Activated CD4-positive, alpha-beta memory T cell treated with anti-CD3 and anti-CD28 coated beads for 36 hours (primary cell): ENCODE results near the gene PUS1. TPM values are rescaled to one million over a fixed set of nuclear protein-coding genes. Genes with fewer than 3 reads are reported as not detected.

ENCODE experiments used
- CTCF ChIA-PET: fragments of 350-600 bp; sonication (Branson Sonifier 250); formaldehyde crosslinking; loops from one replicate; lab custom pipeline; 2021; ENCODE audit warnings: antibody characterized with exemption, inconsistent platforms; lab: Charles Lee
- POLR2A ChIA-PET: fragments of 350-600 bp; sonication (Branson Sonifier 250); formaldehyde crosslinking; loops from one replicate; lab custom pipeline; 2021; ENCODE audit warnings: antibody characterized with exemption; lab: Charles Lee
- DNase-seq: peaks from one replicate; pipeline ENCODE4 v3.0.0-alpha.2; 2020
- H3K27ac Mint-ChIP-seq: one replicate; pipeline ENCODE4 v1.8.0; 2021; ENCODE audit warnings: mixed read lengths
- H3K27me3 Mint-ChIP-seq: one replicate; pipeline ENCODE4 v1.8.0; 2021; ENCODE audit warnings: mixed read lengths
- H3K36me3 Mint-ChIP-seq: one replicate; pipeline ENCODE4 v1.8.0; 2021; ENCODE audit warnings: mixed read lengths
- H3K4me1 Mint-ChIP-seq: one replicate; pipeline ENCODE4 v1.8.0; 2021; ENCODE audit warnings: low read depth, mixed read lengths
- H3K4me3 Mint-ChIP-seq: one replicate; pipeline ENCODE4 v1.8.0; 2021; ENCODE audit warnings: mild to moderate bottlenecking, mixed read lengths
- H3K9me3 Mint-ChIP-seq: one replicate; pipeline ENCODE4 v1.8.0; 2021; ENCODE audit warnings: mixed read lengths
- intact Hi-C: fragments of 100-400 bp; cut with micrococcal nuclease; formaldehyde crosslinking; loops from one replicate; pipeline ENCODE4 v1.15.1; 2023
- total RNA-seq, 2 experiments: library from RNA; stranded (reverse); gene quantifications; one replicate each; pipeline ENCODE4 v1.2.3, GENCODE V29; 2021

PUS1 gene
- total RNA-seq, 2 experiments from 2014 or later, result 48.6 to 53.9 TPM

GRCh38 chr12:131920902-131921840 lies 7.9 kb upstream of the PUS1 start:
- intact Hi-C loops, result no loop called here
- DNase-seq, result no peak
- no peak overlapping the region for H3K27ac Mint-ChIP-seq
- ChIA-PET POLR2A (no interaction called here), CTCF (no interaction called here)
- no peaks in the 10 kb centered on the region for H3K27me3 Mint-ChIP-seq
- peaks cover 2% of the 10 kb centered on the region for H3K4me1 Mint-ChIP-seq
- H3K4me3 Mint-ChIP-seq, result no peak overlapping the region
- no peaks in the 10 kb centered on the region for H3K36me3 Mint-ChIP-seq
- H3K9me3 Mint-ChIP-seq, result no peaks in the 10 kb centered on the region

- CTCF ChIA-PET, result no interaction called here
- intact Hi-C loops, result no loop called here
- no peak overlapping the region for H3K27ac Mint-ChIP-seq
Measured at GRCh38 chr12:131921866-131922769, 7.0 kb upstream of the PUS1 start.

GRCh38 chr12:131922772-131923171 lies 6.3 kb upstream of the PUS1 start:
- Mint-ChIP-seq H3K9me3 (no peaks in the 10 kb centered on the region), H3K4me3 (no peak overlapping the region), H3K27me3 (no peaks in the 10 kb centered on the region), H3K4me1 (peaks cover 4% of the 10 kb centered on the region), H3K36me3 (no peaks in the 10 kb centered on the region), H3K27ac (no peak overlapping the region)
- DNase-seq, result no peak
- intact Hi-C loops, result no loop called here
- ChIA-PET POLR2A (no interaction called here), CTCF (no interaction called here)

More at GRCh38 chr12:131921866-131922769, 7.0 kb upstream of the PUS1 start:
- no peak overlapping the region for H3K4me3 Mint-ChIP-seq
- DNase-seq, result no peak
- POLR2A ChIA-PET, result no interaction called here
- no peaks in the 10 kb centered on the region for H3K9me3 Mint-ChIP-seq
- peaks cover 2% of the 10 kb centered on the region for H3K4me1 Mint-ChIP-seq
- no peaks in the 10 kb centered on the region for H3K27me3 Mint-ChIP-seq
- no peaks in the 10 kb centered on the region for H3K36me3 Mint-ChIP-seq

- Mint-ChIP-seq H3K4me3 (no peak overlapping the region), H3K27me3 (no peaks in the 10 kb centered on the region), H3K27ac (no peak overlapping the region), H3K9me3 (no peaks in the 10 kb centered on the region), H3K4me1 (peaks cover 7% of the 10 kb centered on the region), H3K36me3 (no peaks in the 10 kb centered on the region)
- DNase-seq, result no peak
- intact Hi-C loops, result no loop called here
- POLR2A ChIA-PET, result interaction anchor here (0.9 kb wide), 1 partner anchor 27 kb away, joined by 3 read pairs; no protein-coding TSS in a partner anchor
- CTCF ChIA-PET, result no interaction called here
Measured at GRCh38 chr12:131923260-131923659, 5.8 kb upstream of the PUS1 start.

- CTCF ChIA-PET, result no interaction called here
- intact Hi-C loops, result no loop called here
Measured at GRCh38 chr12:131927110-131928079, 1.7 kb upstream of the PUS1 start.

GRCh38 chr12:131928080-131928710 lies 881 bp upstream of the PUS1 start:
- H3K4me3 Mint-ChIP-seq, result peak overlapping the region; percentile 80
- peak overlapping the region; percentile 67 for H3K27ac Mint-ChIP-seq
- ChIA-PET CTCF (no interaction called here), POLR2A (interaction anchor here (0.9 to 1.5 kb wide), 2 partner anchors 21 to 25 kb away, joined by 3 to 4 read pairs; partner anchors contain the start of gene EP400)
- peaks cover 19% of the 10 kb centered on the region for H3K36me3 Mint-ChIP-seq
- intact Hi-C loops, result no loop called here
- H3K4me1 Mint-ChIP-seq, result peaks cover 24% of the 10 kb centered on the region
- H3K9me3 Mint-ChIP-seq, result no peaks in the 10 kb centered on the region
- no peaks in the 10 kb centered on the region for H3K27me3 Mint-ChIP-seq
- peak; percentile 49 for DNase-seq

More at GRCh38 chr12:131927110-131928079, 1.7 kb upstream of the PUS1 start:
- Mint-ChIP-seq H3K27me3 (no peaks in the 10 kb centered on the region), H3K4me3 (peak overlapping the region; percentile 80), H3K4me1 (peaks cover 20% of the 10 kb centered on the region), H3K9me3 (no peaks in the 10 kb centered on the region), H3K36me3 (peaks cover 14% of the 10 kb centered on the region), H3K27ac (peak overlapping the region; percentile 23)
- POLR2A ChIA-PET, result interaction anchor here (1.5 kb wide), 1 partner anchor 22 kb away, joined by 4 read pairs; the partner anchor contains the start of gene EP400
- no peak for DNase-seq

GRCh38 chr12:131929581-131930456 lies 743 bp downstream of the PUS1 start:
- Mint-ChIP-seq H3K4me1 (peaks cover 22% of the 10 kb centered on the region), H3K27ac (peak overlapping the region; percentile 88), H3K9me3 (no peaks in the 10 kb centered on the region), H3K36me3 (peaks cover 29% of the 10 kb centered on the region), H3K4me3 (peak overlapping the region; percentile 97), H3K27me3 (no peaks in the 10 kb centered on the region)
- intact Hi-C loops, result loop anchor here (1.0 kb wide), 2 partner anchors 19 to 36 kb away; partner anchors contain the start of genes EP400 and ULK1
- CTCF ChIA-PET, result no interaction called here
- POLR2A ChIA-PET, result interaction anchor here (1.3 to 2.1 kb wide), 3 partner anchors 11 to 20 kb away, joined by 3 to 6 read pairs (median 5); partner anchors contain the start of gene EP400
- DNase-seq, result peak; percentile 49

GRCh38 chr12:131930510-131930909 lies 1.4 kb downstream of the PUS1 start:
- ChIA-PET CTCF (no interaction called here), POLR2A (interaction anchor here (1.3 to 2.1 kb wide), 3 partner anchors 10 to 20 kb away, joined by 3 to 6 read pairs (median 5); partner anchors contain the start of gene EP400)
- H3K9me3 Mint-ChIP-seq, result no peaks in the 10 kb centered on the region
- intact Hi-C loops, result no loop called here
- DNase-seq, result no peak
- peaks cover 31% of the 10 kb centered on the region for H3K36me3 Mint-ChIP-seq
- H3K4me3 Mint-ChIP-seq, result peak overlapping the region; percentile 78
- H3K27ac Mint-ChIP-seq, result peak overlapping the region; percentile 28
- no peaks in the 10 kb centered on the region for H3K27me3 Mint-ChIP-seq
- H3K4me1 Mint-ChIP-seq, result peaks cover 22% of the 10 kb centered on the region

GRCh38 chr12:131933387-131933786 lies 4.3 kb downstream of the PUS1 start:
- no peaks in the 10 kb centered on the region for H3K9me3 Mint-ChIP-seq

GRCh38 chr12:131934535-131934934 lies 5.5 kb downstream of the PUS1 start:
- intact Hi-C loops, result no loop called here
- no peak for DNase-seq
- POLR2A ChIA-PET, result no interaction called here
- CTCF ChIA-PET, result no interaction called here
- Mint-ChIP-seq H3K27me3 (no peaks in the 10 kb centered on the region), H3K4me3 (no peak overlapping the region), H3K9me3 (no peaks in the 10 kb centered on the region), H3K27ac (no peak overlapping the region), H3K4me1 (peaks cover 16% of the 10 kb centered on the region), H3K36me3 (peaks cover 44% of the 10 kb centered on the region)

More at GRCh38 chr12:131933387-131933786, 4.3 kb downstream of the PUS1 start:
- ChIA-PET CTCF (no interaction called here), POLR2A (no interaction called here)
- no peak for DNase-seq
- Mint-ChIP-seq H3K4me3 (no peak overlapping the region), H3K36me3 (peaks cover 42% of the 10 kb centered on the region), H3K27me3 (no peaks in the 10 kb centered on the region), H3K4me1 (peaks cover 16% of the 10 kb centered on the region), H3K27ac (no peak overlapping the region)
- intact Hi-C loops, result no loop called here
